Measurements from ENCODE around the gene NUDT16L1.
A peak's percentile ranks its signal among the peaks of the same experiment; 100 is the strongest.

Gene NUDT16L1

GRCh38 chr16:4664538-4665418 is 28.6 kb upstream of the NUDT16L1 start:
- DNase-seq: peak; percentile 84

- no peak for DNase-seq
Observed at GRCh38 chr16:4666537-4667202, 26.7 kb upstream of the NUDT16L1 start.

- no peak for DNase-seq
Observed at GRCh38 chr16:4667203-4667963, 26.0 kb upstream of the NUDT16L1 start.

GRCh38 chr16:4668313-4668960 is 24.9 kb upstream of the NUDT16L1 start:
- DNase-seq: no peak

- DNase-seq: no peak
Observed at GRCh38 chr16:4673387-4674046, 19.8 kb upstream of the NUDT16L1 start.

- no peak for DNase-seq
Observed at GRCh38 chr16:4674926-4675530, 18.3 kb upstream of the NUDT16L1 start.

- DNase-seq: peak; percentile 84
Observed at GRCh38 chr16:4675864-4676786, 17.2 kb upstream of the NUDT16L1 start.

GRCh38 chr16:4676831-4677230 is 16.5 kb upstream of the NUDT16L1 start:
- no peak for DNase-seq

GRCh38 chr16:4677390-4677789 is 16.0 kb upstream of the NUDT16L1 start:
- no peak for DNase-seq

- DNase-seq: no peak
Observed at GRCh38 chr16:4677994-4678393, 15.4 kb upstream of the NUDT16L1 start.

GRCh38 chr16:4678596-4678995 is 14.8 kb upstream of the NUDT16L1 start:
- no peak for DNase-seq

- no peak for DNase-seq
Observed at GRCh38 chr16:4679156-4679849, 14.1 kb upstream of the NUDT16L1 start.

GRCh38 chr16:4679850-4680636 is 13.3 kb upstream of the NUDT16L1 start:
- no peak for DNase-seq

- DNase-seq: no peak
Observed at GRCh38 chr16:4680673-4681470, 12.5 kb upstream of the NUDT16L1 start.

- no peak for DNase-seq
Observed at GRCh38 chr16:4681471-4682083, 11.8 kb upstream of the NUDT16L1 start.

- no peak for DNase-seq
Observed at GRCh38 chr16:4682084-4682591, 11.2 kb upstream of the NUDT16L1 start.

GRCh38 chr16:4682616-4683254 is 10.6 kb upstream of the NUDT16L1 start:
- DNase-seq: peak; percentile 65
